ENCODE results near the gene FAU. TPM values are rescaled to one million over a fixed set of nuclear protein-coding genes. Genes with fewer than 3 reads are reported as not detected.

The FAU gene
- total RNA-seq, 1 experiment from 2014 or later, result 1,001 TPM

- POLR2A ChIA-PET, result no interaction called here
- no TSS peak for BruUV-seq (replicated peaks)
- CTCF ChIA-PET, result interaction anchor here (0.6 to 0.7 kb wide), 2 partner anchors 48 to 66 kb away, joined by 3 to 4 read pairs; no protein-coding TSS in a partner anchor
- no peak for ATAC-seq
- DNase-seq (ENCODE audit: low read depth, low spot score), result no peak
- H3K9me3 ChIP-seq (ENCODE audit: control insufficient read depth, insufficient read depth, low read depth, low read length), result no peaks in the 10 kb centered on the region
- no peak overlapping the region for H3K4me3 ChIP-seq (ENCODE audit: low read depth in 2 of 2, low read length in 2 of 2)
- no peaks in the 10 kb centered on the region for H3K27me3 ChIP-seq (ENCODE audit: control insufficient read depth, insufficient read depth, low read length)
- peaks cover 9% of the 10 kb centered on the region for H3K4me1 ChIP-seq (ENCODE audit: control insufficient read depth, insufficient read depth, low read length)
- in situ Hi-C loops (cut with HindIII; ENCODE audit: low pct_unique_long_range_greater_than_20kb, low sequenced_read_pairs) (no loop called here), intact Hi-C loops (cut with micrococcal nuclease; ENCODE audit: unreplicated experiment) (loop anchor here (10.0 kb wide), 1 partner anchor 55 kb away; the partner anchor contains the start of gene CAPN1)
- H3K36me3 ChIP-seq (ENCODE audit: control insufficient read depth, insufficient read depth, low read length), result peaks cover 18% of the 10 kb centered on the region
- TF ChIP-seq REST (IDR thresholded peaks at IDR 0.05; ENCODE audit: insufficient read depth in 1 of 2, low read depth in 2 of 2, low read length in 1 of 2) (no peak), POLR2AphosphoS5 (IDR thresholded peaks at IDR 0.05; ENCODE audit: low read depth, low read length) (peak; percentile 5; the same call in 1 of the 2 replicates), SIN3A (IDR thresholded peaks at IDR 0.05; ENCODE audit: borderline replicate concordance, insufficient read depth, low read depth, low read length) (no peak), CTCF (IDR thresholded peaks at IDR 0.05) (no peak), TCF7L2 (IDR thresholded peaks at IDR 0.05; ENCODE audit: low read depth, low read length) (no peak)
- no peak overlapping the region for H3K27ac ChIP-seq (ENCODE audit: low read length)
These were observed 7.9 kb upstream of the FAU start for GRCh38 chr11:65129649-65130441.

- POLR2A ChIA-PET, result interaction anchor here (0.6 kb wide), 1 partner anchor 24 kb away, joined by 3 read pairs; no protein-coding TSS in a partner anchor
- Histone ChIP-seq H3K27ac (ENCODE audit: low read length) (no peak overlapping the region), H3K4me3 (ENCODE audit: low read depth in 2 of 2, low read length in 2 of 2) (no peak overlapping the region), H3K4me1 (ENCODE audit: control insufficient read depth, insufficient read depth, low read length) (peaks cover 8% of the 10 kb centered on the region), H3K36me3 (ENCODE audit: control insufficient read depth, insufficient read depth, low read length) (peaks cover 19% of the 10 kb centered on the region), H3K27me3 (ENCODE audit: control insufficient read depth, insufficient read depth, low read length) (no peaks in the 10 kb centered on the region), H3K9me3 (ENCODE audit: control insufficient read depth, insufficient read depth, low read depth, low read length) (no peaks in the 10 kb centered on the region)
- CTCF ChIA-PET, result interaction anchor here (0.6 kb wide), 1 partner anchor 99 kb away, joined by 3 read pairs; no protein-coding TSS in a partner anchor
- no peak for DNase-seq (ENCODE audit: low read depth, low spot score)
- TF ChIP-seq POLR2AphosphoS5 (IDR thresholded peaks at IDR 0.05; ENCODE audit: low read depth, low read length), result 0 out of 2 replicates have a peak, but pooled peaks have one; percentile 29
- no peak for TF ChIP-seq REST (IDR thresholded peaks at IDR 0.05; ENCODE audit: insufficient read depth in 1 of 2, low read depth in 2 of 2, low read length in 1 of 2)
- intact Hi-C loops (cut with micrococcal nuclease; ENCODE audit: unreplicated experiment) (no loop called here), in situ Hi-C loops (cut with HindIII; ENCODE audit: low pct_unique_long_range_greater_than_20kb, low sequenced_read_pairs) (no loop called here)
- BruUV-seq (replicated peaks), result no TSS peak
- peak; percentile 12 for ATAC-seq
These were observed 6.5 kb upstream of the FAU start for GRCh38 chr11:65128182-65129145.

Data from Panc1 (cell line).